Muscle of arm (tissue), 12 donors: Measurements from ENCODE around the gene ZPR1. TPM values are rescaled to one million over a fixed set of nuclear protein-coding genes. Genes with fewer than 3 reads are reported as not detected.

Experiments used
- polyA plus RNA-seq, 12 donors: library from polyadenylated mRNA; unstranded; fragments of 120-200 nt; gene quantifications; one replicate each; pipeline ENCODE4 v1.2.1, GENCODE V29; 2013; ENCODE audit not compliant: insufficient read length in 12 of 12

The ZPR1 gene
- polyA plus RNA-seq, 12 donors: 11.3 to 45.7 (median 41.2) TPM; not detected in 1

Other genes with a start within 250 kb of the ZPR1 start
- 10 to 100 TPM in 11 of 12 donors, not detected in 1; 14.5 to 26.0 (median 19.6) TPM for gene BUD13, start 15.0 kb downstream of the ZPR1 start, polyA plus RNA-seq
- not detected for gene APOA5, start 3.9 kb upstream of the ZPR1 start, polyA plus RNA-seq
- gene APOA4, start 35.3 kb upstream of the ZPR1 start, polyA plus RNA-seq: not detected
- gene APOC3, start 41.9 kb upstream of the ZPR1 start, polyA plus RNA-seq: 1 to 10 TPM in 3 of 12 donors, under 1 TPM in 3, not detected in 6; 0.36 to 8.7 (median 0.96) TPM
- 10 to 100 TPM in 2 of 12 donors, 1 to 10 TPM in 8, under 1 TPM in 1, not detected in 1; 0.75 to 46.8 (median 2.3) TPM for gene APOA1, start 49.6 kb upstream of the ZPR1 start, polyA plus RNA-seq